HCT116 (cell line): ENCODE data around the gene SLC39A13. TPM values are rescaled to one million over a fixed set of nuclear protein-coding genes. Genes with fewer than 3 reads are reported as not detected.

Source experiments
- ATAC-seq: fragments of 200-7000 bp; cut with Tn5 transposase; 2 replicates; pipeline ENCODE4 v1.9.1; 2020; ENCODE audit warnings: mild to moderate bottlenecking, moderate library complexity
- BruUV-seq: library from RNA; stranded (reverse); fragments of 400-500 nt; replicated peaks from 2 replicates; lab custom pipeline; 2021; lab: Mats Ljungman, UMichigan
- CTCF ChIA-PET: fragments of 300-600 bp; sonication (Branson Sonifier 250); formaldehyde crosslinking; loops from one replicate; lab custom pipeline; 2021; ENCODE audit warnings: antibody characterized with exemption; lab: Charles Lee
- POLR2A ChIA-PET: fragments of 300-600, 350-600 bp; sonication (Branson Sonifier 250); formaldehyde crosslinking; loops from one replicate; lab custom pipeline; 2021; ENCODE audit warnings: antibody characterized with exemption; lab: Charles Lee
- RAD21 ChIA-PET, 2 experiments: fragments of 300-600 bp; sonication (Branson Sonifier 250); formaldehyde crosslinking; loops; one replicate each; lab custom pipeline; 2023; ENCODE audit warnings: low total read pairs in 2 of 2; ENCODE audit not compliant: uncharacterized antibody in 2 of 2, unreplicated experiment in 2 of 2, low non-redundant PET in 1 of 2; lab: Charles Lee
- DNase-seq: peaks from one replicate; pipeline ENCODE4 v3.0.0-alpha.2; 2010; ENCODE audit warnings: low read depth, low spot score
- H2AFZ ChIP-seq: fragments of 200-600 bp; shearing (Covaris generic), sonication (generic); 2 replicates; pipeline ENCODE4 v1.6.1; 2017; ENCODE audit warnings: low read depth, mixed run types, mixed read lengths, antibody characterized with exemption, low read length; ENCODE audit not compliant: poor library complexity, severe bottlenecking
- H3K27ac ChIP-seq: 2 replicates; pipeline ENCODE4 v1.5.1; 2012; ENCODE audit warnings: low read depth, low read length
- H3K27me3 ChIP-seq: fragments of 200-600 bp; sonication (generic); 2 replicates; pipeline ENCODE4 v1.6.1; 2016; ENCODE audit warnings: mixed run types, low read length, mixed read lengths; ENCODE audit not compliant: insufficient read depth
- H3K36me3 ChIP-seq, 2 experiments: fragments of 200-500 bp in 1 of 2; fragments of 200-600 bp in 1 of 2; sonication (Bioruptor generic) in 1 of 2; sonication (generic) in 1 of 2; 2 replicates each; pipeline versions ENCODE4 v1.5.1 to v1.6.1; 2014 to 2016; ENCODE audit warnings: low read length in 2 of 2, inconsistent platforms in 1 of 2, mixed read lengths in 1 of 2, mixed run types in 1 of 2; ENCODE audit not compliant: insufficient read depth in 2 of 2, control insufficient read depth in 1 of 2
- H3K4me1 ChIP-seq, 2 experiments: fragments of 200-600 bp in 1 of 2; sonication (generic) in 1 of 2; 2 replicates each; pipeline versions ENCODE4 v1.5.1 to v1.6.1; 2012 to 2017; ENCODE audit warnings: low read length in 2 of 2, inconsistent platforms in 1 of 2, mild to moderate bottlenecking in 1 of 2, mixed read lengths in 1 of 2, mixed run types in 1 of 2, moderate library complexity in 1 of 2; ENCODE audit not compliant: insufficient read depth in 2 of 2, control insufficient read depth in 1 of 2
- H3K4me2 ChIP-seq: fragments of 200-600 bp; sonication (generic); 2 replicates; pipeline ENCODE4 v1.6.1; 2017; ENCODE audit warnings: mixed run types, low read length, mixed read lengths
- H3K4me3 ChIP-seq, 2 experiments: fragments of 200-600 bp in 1 of 2; sonication (generic) in 1 of 2; replicated peaks in 1 of 2; 2 replicates each; pipeline ENCODE4 v1.5.1; 2011 to 2016; ENCODE audit warnings: low read length in 2 of 2, control low read depth in 1 of 2, low read depth in 1 of 2, mild to moderate bottlenecking in 1 of 2, mixed read lengths in 1 of 2, mixed run types in 1 of 2
- H3K79me2 ChIP-seq: fragments of 200-600 bp; sonication (generic); 2 replicates; pipeline ENCODE4 v1.6.1; 2017; ENCODE audit warnings: mild to moderate bottlenecking, mixed run types, low read length, moderate library complexity, mixed read lengths; ENCODE audit not compliant: insufficient read depth
- H3K9ac ChIP-seq: fragments of 200-600 bp; sonication (generic); 2 replicates; pipeline ENCODE4 v1.6.1; 2016; ENCODE audit warnings: low read length, mixed read lengths
- H3K9me2 ChIP-seq: fragments of 200-600 bp; sonication (generic), shearing (Covaris generic); 2 replicates; pipeline ENCODE4 v1.6.1; 2017; ENCODE audit warnings: mixed run types, mild to moderate bottlenecking, moderate library complexity; ENCODE audit not compliant: insufficient read depth
- H3K9me3 ChIP-seq, 2 experiments: fragments of 200-500 bp in 1 of 2; fragments of 200-600 bp in 1 of 2; sonication (Bioruptor generic) in 1 of 2; sonication (generic) in 1 of 2; 2 replicates each; pipeline ENCODE4 v1.6.1; 2014 to 2017; ENCODE audit warnings: low read length in 2 of 2, mixed read lengths in 2 of 2, inconsistent platforms in 1 of 2, low read depth in 1 of 2, mild to moderate bottlenecking in 1 of 2, mixed run types in 1 of 2, moderate library complexity in 1 of 2; ENCODE audit not compliant: control insufficient read depth in 1 of 2, insufficient read depth in 1 of 2
- H4K20me1 ChIP-seq: fragments of 200-600 bp; sonication (generic), shearing (Covaris generic); 2 replicates; pipeline ENCODE4 v1.6.1; 2017; ENCODE audit warnings: mixed run types, mild to moderate bottlenecking, moderate library complexity; ENCODE audit not compliant: insufficient read depth
- ATF3 ChIP-seq: IDR thresholded peaks from 2 replicates; pipeline ENCODE4 v1.6.1; 2012
- CBX3 ChIP-seq: IDR thresholded peaks from 2 replicates; pipeline ENCODE4 v1.6.1; 2012; ENCODE audit warnings: low read depth
- ELF1 ChIP-seq: IDR thresholded peaks from 2 replicates; pipeline ENCODE4 v1.6.1; 2012; ENCODE audit warnings: low read depth, borderline replicate concordance
- EZH2 ChIP-seq: fragments of 200-600 bp; sonication (generic); IDR thresholded peaks from 2 replicates; pipeline ENCODE4 v1.6.1; 2017; ENCODE audit warnings: antibody characterized with exemption, mixed run types
- EZH2phosphoT487 ChIP-seq: fragments of 200-600 bp; IDR thresholded peaks from 2 replicates; pipeline ENCODE4 v1.6.1; 2018; ENCODE audit warnings: antibody characterized with exemption, borderline replicate concordance
- JUND ChIP-seq: IDR thresholded peaks from 2 replicates; pipeline ENCODE4 v1.6.1; 2012
- SP1 ChIP-seq: IDR thresholded peaks from 2 replicates; pipeline ENCODE4 v1.6.1; 2012; ENCODE audit warnings: low read depth
- ZNF274 ChIP-seq: fragments of 200-500 bp; sonication (Bioruptor generic); IDR thresholded peaks from 2 replicates; pipeline ENCODE4 v1.6.1; 2014; ENCODE audit warnings: mild to moderate bottlenecking, low read depth, low read length, inconsistent platforms
- intact Hi-C: fragments of 100-400 bp; cut with micrococcal nuclease; formaldehyde crosslinking; loops from 2 replicates; pipeline ENCODE4 v1.10.0; 2022
- total RNA-seq: library from RNA; stranded (reverse); gene quantifications from one replicate; pipeline ENCODE4 v1.2.1, GENCODE V29; 2021; ENCODE audit not compliant: unreplicated experiment
- TF ChIP-seq, protein P1 (sequence below), 3 experiments: fragments of 200-600 bp in 1 of 3; sonication (generic) in 1 of 3; IDR thresholded peaks in 2 of 3; conservative IDR thresholded peaks in 1 of 3; 2 replicates each; pipeline ENCODE4 v1.5.1; 2012 to 2017; ENCODE audit warnings: low read depth in 2 of 3, low read length in 2 of 3, antibody characterized with exemption in 1 of 3, borderline replicate concordance in 1 of 3, control low read depth in 1 of 3, mild to moderate bottlenecking in 1 of 3, mixed read lengths in 1 of 3, mixed run types in 1 of 3, moderate library complexity in 1 of 3; ENCODE audit not compliant: insufficient read depth in 1 of 3
- TF ChIP-seq, protein P2 (sequence below): IDR thresholded peaks from 2 replicates; pipeline ENCODE4 v1.6.1; 2012
- TF ChIP-seq, protein P3 (sequence below): IDR thresholded peaks from 2 replicates; pipeline ENCODE4 v1.6.1; 2011; ENCODE audit warnings: mild to moderate bottlenecking, low read length, moderate library complexity; ENCODE audit not compliant: insufficient replicate concordance; ENCODE audit errors: extremely low read depth

Gene SLC39A13
- total RNA-seq, 1 experiment from 2014 or later: 23.9 TPM

- DNase-seq: no peak
- ChIA-PET CTCF (interaction anchor here (3.1 kb wide), 1 partner anchor 11 kb away, joined by 16 read pairs; no protein-coding TSS in a partner anchor), POLR2A (no interaction called here), RAD21 (no interaction called here)
- no peak overlapping the region for H3K4me2 ChIP-seq
- H3K9me3 ChIP-seq: no peaks in the 10 kb centered on the region
- no peaks in the 10 kb centered on the region for H3K36me3 ChIP-seq
- no peaks in the 10 kb centered on the region for H3K9me2 ChIP-seq
- H4K20me1 ChIP-seq: no peaks in the 10 kb centered on the region
- BruUV-seq: no TSS peak
- H3K9ac ChIP-seq: no peak overlapping the region
- no peak overlapping the region for H3K4me3 ChIP-seq
- H3K27me3 ChIP-seq: no peaks in the 10 kb centered on the region
- ATAC-seq: peak; percentile 80
- no peak overlapping the region for H2AFZ ChIP-seq
- no peaks in the 10 kb centered on the region for H3K4me1 ChIP-seq
- TF ChIP-seq JUND: no peak
- TF ChIP-seq, protein P1, sequence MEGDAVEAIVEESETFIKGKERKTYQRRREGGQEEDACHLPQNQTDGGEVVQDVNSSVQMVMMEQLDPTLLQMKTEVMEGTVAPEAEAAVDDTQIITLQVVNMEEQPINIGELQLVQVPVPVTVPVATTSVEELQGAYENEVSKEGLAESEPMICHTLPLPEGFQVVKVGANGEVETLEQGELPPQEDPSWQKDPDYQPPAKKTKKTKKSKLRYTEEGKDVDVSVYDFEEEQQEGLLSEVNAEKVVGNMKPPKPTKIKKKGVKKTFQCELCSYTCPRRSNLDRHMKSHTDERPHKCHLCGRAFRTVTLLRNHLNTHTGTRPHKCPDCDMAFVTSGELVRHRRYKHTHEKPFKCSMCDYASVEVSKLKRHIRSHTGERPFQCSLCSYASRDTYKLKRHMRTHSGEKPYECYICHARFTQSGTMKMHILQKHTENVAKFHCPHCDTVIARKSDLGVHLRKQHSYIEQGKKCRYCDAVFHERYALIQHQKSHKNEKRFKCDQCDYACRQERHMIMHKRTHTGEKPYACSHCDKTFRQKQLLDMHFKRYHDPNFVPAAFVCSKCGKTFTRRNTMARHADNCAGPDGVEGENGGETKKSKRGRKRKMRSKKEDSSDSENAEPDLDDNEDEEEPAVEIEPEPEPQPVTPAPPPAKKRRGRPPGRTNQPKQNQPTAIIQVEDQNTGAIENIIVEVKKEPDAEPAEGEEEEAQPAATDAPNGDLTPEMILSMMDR (IDR thresholded peaks at IDR 0.05 in 2 of 3, conservative IDR thresholded peaks at IDR 0.05 in 1 of 3; ENCODE audit: borderline replicate concordance in 1 of 3, insufficient read depth in 1 of 3, low read depth in 2 of 3, low read length in 2 of 3): peak in 2 of 3 experiments; percentile 22 to 28; a peak in 2 of 6 replicates
- TF ChIP-seq, all 23 proteins: peak for 1
- no peak overlapping the region for H3K27ac ChIP-seq
- H3K79me2 ChIP-seq: no peaks in the 10 kb centered on the region
- intact Hi-C loops: no loop called here
Measured at GRCh38 chr11:47443028-47443700, 34.8 kb downstream of the SLC39A13 start.

GRCh38 chr11:47443817-47444216, 35.4 kb downstream of the SLC39A13 start:
- Histone ChIP-seq H2AFZ (no peak overlapping the region), H3K27ac (no peak overlapping the region), H3K27me3 (no peaks in the 10 kb centered on the region), H3K9ac (no peak overlapping the region), H3K9me2 (no peaks in the 10 kb centered on the region), H3K9me3 (no peaks in the 10 kb centered on the region), H3K4me1 (no peaks in the 10 kb centered on the region), H4K20me1 (no peaks in the 10 kb centered on the region), H3K79me2 (no peaks in the 10 kb centered on the region), H3K4me2 (no peak overlapping the region), H3K4me3 (no peak overlapping the region), H3K36me3 (no peaks in the 10 kb centered on the region)
- ChIA-PET POLR2A (no interaction called here), CTCF (interaction anchor here (3.1 kb wide), 1 partner anchor 11 kb away, joined by 16 read pairs; no protein-coding TSS in a partner anchor), RAD21 (no interaction called here)
- ATAC-seq (no peak), DNase-seq (no peak)
- intact Hi-C loops: no loop called here
- no TSS peak for BruUV-seq
- no peak for TF ChIP-seq CBX3
- TF ChIP-seq, protein P2, sequence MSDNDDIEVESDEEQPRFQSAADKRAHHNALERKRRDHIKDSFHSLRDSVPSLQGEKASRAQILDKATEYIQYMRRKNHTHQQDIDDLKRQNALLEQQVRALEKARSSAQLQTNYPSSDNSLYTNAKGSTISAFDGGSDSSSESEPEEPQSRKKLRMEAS: no peak
- TF ChIP-seq ATF3: no peak
- TF ChIP-seq, protein P1 (IDR thresholded peaks at IDR 0.05 in 2 of 3, conservative IDR thresholded peaks at IDR 0.05 in 1 of 3; ENCODE audit: borderline replicate concordance in 1 of 3, insufficient read depth in 1 of 3, low read depth in 2 of 3, low read length in 2 of 3): no peak
- no peak for TF ChIP-seq JUND
- no peak for TF ChIP-seq SP1
- no peak for TF ChIP-seq ZNF274
- no peak for TF ChIP-seq EZH2phosphoT487
- no peak for TF ChIP-seq ELF1
- TF ChIP-seq EZH2: no peak
- TF ChIP-seq, protein P3, sequence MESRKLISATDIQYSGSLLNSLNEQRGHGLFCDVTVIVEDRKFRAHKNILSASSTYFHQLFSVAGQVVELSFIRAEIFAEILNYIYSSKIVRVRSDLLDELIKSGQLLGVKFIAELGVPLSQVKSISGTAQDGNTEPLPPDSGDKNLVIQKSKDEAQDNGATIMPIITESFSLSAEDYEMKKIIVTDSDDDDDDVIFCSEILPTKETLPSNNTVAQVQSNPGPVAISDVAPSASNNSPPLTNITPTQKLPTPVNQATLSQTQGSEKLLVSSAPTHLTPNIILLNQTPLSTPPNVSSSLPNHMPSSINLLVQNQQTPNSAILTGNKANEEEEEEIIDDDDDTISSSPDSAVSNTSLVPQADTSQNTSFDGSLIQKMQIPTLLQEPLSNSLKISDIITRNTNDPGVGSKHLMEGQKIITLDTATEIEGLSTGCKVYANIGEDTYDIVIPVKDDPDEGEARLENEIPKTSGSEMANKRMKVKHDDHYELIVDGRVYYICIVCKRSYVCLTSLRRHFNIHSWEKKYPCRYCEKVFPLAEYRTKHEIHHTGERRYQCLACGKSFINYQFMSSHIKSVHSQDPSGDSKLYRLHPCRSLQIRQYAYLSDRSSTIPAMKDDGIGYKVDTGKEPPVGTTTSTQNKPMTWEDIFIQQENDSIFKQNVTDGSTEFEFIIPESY: no peak
